MM.1S (cell line): ENCODE data around the gene ERO1B.

Source experiments
- EZH2 ChIP-seq: fragments of 300-600 bp; sonication (generic); optimal IDR thresholded peaks from 2 replicates; pipeline ENCODE3; 2017; ENCODE audit warnings: low read depth, mild to moderate bottlenecking, antibody characterized with exemption, low read length, mixed read lengths
- TF ChIP-seq, protein P1 (sequence below): fragments of 300-600 bp; sonication (generic); IDR thresholded peaks from 2 replicates; pipeline ENCODE4 v1.5.1; 2016; ENCODE audit warnings: antibody characterized with exemption, low read length, mixed read lengths

DNA sequence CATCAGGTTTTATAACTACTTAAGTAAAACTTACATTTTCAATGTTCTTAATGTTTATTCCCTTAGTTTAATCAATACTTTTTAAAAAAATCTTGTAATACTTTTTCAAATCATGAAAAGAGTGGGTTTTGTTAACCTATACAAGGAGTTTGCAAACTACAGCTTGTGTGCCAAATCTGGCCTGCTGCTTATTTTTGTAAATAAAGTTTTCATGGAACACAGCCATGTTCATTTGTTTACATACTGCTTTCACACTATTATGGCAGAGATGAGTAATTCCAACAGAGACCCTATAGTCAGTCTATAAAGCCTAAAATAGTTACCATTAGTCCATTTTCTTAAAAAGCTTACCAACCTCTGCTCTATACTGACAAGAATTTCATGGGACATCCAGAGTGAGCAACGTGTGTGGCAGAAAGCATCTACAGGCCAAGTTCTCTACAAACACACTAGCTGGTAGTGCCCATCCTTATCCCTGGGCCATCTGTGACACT is 42.6 kb downstream of the ERO1B start:
- no peak for TF ChIP-seq EZH2
- TF ChIP-seq, protein P1, sequence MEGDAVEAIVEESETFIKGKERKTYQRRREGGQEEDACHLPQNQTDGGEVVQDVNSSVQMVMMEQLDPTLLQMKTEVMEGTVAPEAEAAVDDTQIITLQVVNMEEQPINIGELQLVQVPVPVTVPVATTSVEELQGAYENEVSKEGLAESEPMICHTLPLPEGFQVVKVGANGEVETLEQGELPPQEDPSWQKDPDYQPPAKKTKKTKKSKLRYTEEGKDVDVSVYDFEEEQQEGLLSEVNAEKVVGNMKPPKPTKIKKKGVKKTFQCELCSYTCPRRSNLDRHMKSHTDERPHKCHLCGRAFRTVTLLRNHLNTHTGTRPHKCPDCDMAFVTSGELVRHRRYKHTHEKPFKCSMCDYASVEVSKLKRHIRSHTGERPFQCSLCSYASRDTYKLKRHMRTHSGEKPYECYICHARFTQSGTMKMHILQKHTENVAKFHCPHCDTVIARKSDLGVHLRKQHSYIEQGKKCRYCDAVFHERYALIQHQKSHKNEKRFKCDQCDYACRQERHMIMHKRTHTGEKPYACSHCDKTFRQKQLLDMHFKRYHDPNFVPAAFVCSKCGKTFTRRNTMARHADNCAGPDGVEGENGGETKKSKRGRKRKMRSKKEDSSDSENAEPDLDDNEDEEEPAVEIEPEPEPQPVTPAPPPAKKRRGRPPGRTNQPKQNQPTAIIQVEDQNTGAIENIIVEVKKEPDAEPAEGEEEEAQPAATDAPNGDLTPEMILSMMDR, result no peak
